ENCODE measurements around the gene DHDH. TPM values are rescaled to one million over a fixed set of nuclear protein-coding genes. Genes with fewer than 3 reads are reported as not detected.

DHDH gene
- total RNA-seq, 2 experiments from 2014 or later, result not detected

DNA sequence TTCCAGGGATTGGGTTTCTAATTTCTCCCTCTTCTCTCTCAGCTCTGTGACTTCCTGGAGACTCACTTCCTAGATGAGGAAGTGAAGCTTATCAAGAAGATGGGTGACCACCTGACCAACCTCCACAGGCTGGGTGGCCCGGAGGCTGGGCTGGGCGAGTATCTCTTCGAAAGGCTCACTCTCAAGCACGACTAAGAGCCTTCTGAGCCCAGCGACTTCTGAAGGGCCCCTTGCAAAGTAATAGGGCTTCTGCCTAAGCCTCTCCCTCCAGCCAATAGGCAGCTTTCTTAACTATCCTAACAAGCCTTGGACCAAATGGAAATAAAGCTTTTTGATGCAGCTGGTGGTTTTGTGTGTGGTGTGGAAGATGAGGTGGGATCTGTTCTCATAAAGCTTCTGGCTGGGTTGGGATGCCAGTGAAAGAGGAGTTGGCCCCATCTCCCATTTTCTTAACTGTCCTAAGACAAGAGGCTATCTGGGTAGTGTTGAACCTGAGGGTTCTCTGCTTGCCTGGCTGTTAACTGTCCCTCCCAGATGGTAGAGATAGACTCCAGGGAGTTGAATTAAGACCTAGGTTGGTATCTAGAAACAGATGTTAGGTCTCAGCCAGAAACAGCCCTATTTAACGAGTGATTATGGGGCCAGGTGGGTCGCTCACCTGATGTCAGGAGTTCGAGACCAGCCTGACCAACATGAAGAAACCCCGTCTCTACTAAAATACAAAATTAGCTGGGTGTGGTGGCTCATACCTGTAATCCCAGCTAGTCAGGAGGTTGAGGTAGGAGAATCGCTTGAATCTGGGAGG lies 33.2 kb downstream of the DHDH start:
- Histone ChIP-seq H3K9me2 (ENCODE audit: insufficient read depth, low read length) (no peaks in the 10 kb centered on the region), H3K4me2 (ENCODE audit: low read length) (peak overlapping the region; percentile 99), H3K36me3 (ENCODE audit: insufficient read depth, low read length) (peaks cover 44% of the 10 kb centered on the region), H2AFZ (ENCODE audit: low read length) (no peak overlapping the region), H4K20me1 (ENCODE audit: insufficient read depth, low read length) (no peaks in the 10 kb centered on the region), H3K27ac (ENCODE audit: low read depth, low read length, poor library complexity, severe bottlenecking) (peak overlapping the region; percentile 52), H3K4me1 (ENCODE audit: insufficient read depth, low read length, poor library complexity, severe bottlenecking) (peaks cover 71% of the 10 kb centered on the region), H3K79me2 (ENCODE audit: insufficient read depth, low read depth, low read length) (peaks cover 17% of the 10 kb centered on the region; the same call in 1 of the 2 replicates), H3K9me3 (ENCODE audit: low read length) (no peaks in the 10 kb centered on the region), H3K4me3 (ENCODE audit: low read depth, low read length, poor library complexity, severe bottlenecking) (peak overlapping the region; percentile 73)
- ChIA-PET CTCF (ENCODE audit: unreplicated experiment) (interaction anchor here (1.0 to 1.3 kb wide), 2 partner anchors 13 to 27 kb away, joined by 3 to 4 read pairs; partner anchors contain the start of genes GYS1 and RUVBL2), POLR2A (interaction anchor here (0.6 to 1.0 kb wide), 5 partner anchors 12 to 138 kb away, joined by 3 read pairs; partner anchors contain the start of gene BAX)
- no TSS peak for BruUV-seq (replicated peaks)
- no peak for DNase-seq (ENCODE audit: low spot score)
- intact Hi-C loops (cut with micrococcal nuclease; ENCODE audit: unreplicated experiment), result no loop called here
- TF ChIP-seq CTCF (conservative IDR thresholded peaks at IDR 0.05; ENCODE audit: low read length), result no peak
- no peak for TF ChIP-seq EZH2phosphoT487 (IDR thresholded peaks at IDR 0.05; ENCODE audit: borderline replicate concordance, low read depth, low read length)

GRCh38 chr19:48967346-48968178 lies 34.1 kb downstream of the DHDH start:
- POLR2A ChIA-PET, result interaction anchor here (0.6 kb wide), 2 partner anchors 82 to 138 kb away, joined by 3 read pairs; no protein-coding TSS in a partner anchor
- H3K9me3 ChIP-seq (ENCODE audit: low read length), result no peaks in the 10 kb centered on the region
- no TSS peak for BruUV-seq (replicated peaks)

More at GRCh38 chr19:48967346-48968178, 34.1 kb downstream of the DHDH start:
- CTCF ChIA-PET (ENCODE audit: unreplicated experiment), result interaction anchor here (1.3 kb wide), 1 partner anchor 26 kb away, joined by 4 read pairs; the partner anchor contains the start of genes GYS1 and RUVBL2
- Histone ChIP-seq H3K4me2 (ENCODE audit: low read length) (peak overlapping the region; percentile 99), H3K36me3 (ENCODE audit: insufficient read depth, low read length) (peaks cover 44% of the 10 kb centered on the region), H4K20me1 (ENCODE audit: insufficient read depth, low read length) (no peaks in the 10 kb centered on the region), H3K4me1 (ENCODE audit: insufficient read depth, low read length, poor library complexity, severe bottlenecking) (peaks cover 63% of the 10 kb centered on the region), H3K27ac (ENCODE audit: low read depth, low read length, poor library complexity, severe bottlenecking) (peak overlapping the region; percentile 47), H3K4me3 (ENCODE audit: low read depth, low read length, poor library complexity, severe bottlenecking) (no peak overlapping the region), H3K9me2 (ENCODE audit: insufficient read depth, low read length) (no peaks in the 10 kb centered on the region), H2AFZ (ENCODE audit: low read length) (no peak overlapping the region), H3K79me2 (ENCODE audit: insufficient read depth, low read depth, low read length) (peaks cover 17% of the 10 kb centered on the region; the same call in 1 of the 2 replicates)
- intact Hi-C loops (cut with micrococcal nuclease; ENCODE audit: unreplicated experiment), result no loop called here
- no peak for TF ChIP-seq CTCF (conservative IDR thresholded peaks at IDR 0.05; ENCODE audit: low read length)
- TF ChIP-seq EZH2phosphoT487 (IDR thresholded peaks at IDR 0.05; ENCODE audit: borderline replicate concordance, low read depth, low read length), result no peak
- no peak for DNase-seq (ENCODE audit: low spot score)
